Measurements from ENCODE around the gene SYNDIG1L. TPM values are rescaled to one million over a fixed set of nuclear protein-coding genes. Genes with fewer than 3 reads are reported as not detected.
A peak's percentile ranks its signal among the peaks of the same experiment; 100 is the strongest.

The SYNDIG1L gene
- total and polyA plus RNA-seq, 2 of the 8 experiments (the other 6 are each of a cell fraction or from before 2014, with no cell fraction given) = 3.0 to 3.2 TPM

- Histone ChIP-seq H2AFZ (ENCODE audit: low read length) (no peak overlapping the region), H3K23me2 (ENCODE audit: low read depth, low read length) (peaks cover 2% of the 10 kb centered on the region; the same call in 1 of the 2 replicates), H3K23ac (ENCODE audit: insufficient read length) (no peak overlapping the region), H3K9me3 (ENCODE audit: insufficient read depth in 2 of 2, low read depth in 1 of 2, low read length in 1 of 2) (no peaks in the 10 kb centered on the region), H2BK20ac (ENCODE audit: low read length) (no peak overlapping the region), H4K5ac (ENCODE audit: insufficient read length, low read depth, low read length) (no peak overlapping the region), H2BK15ac (ENCODE audit: low read length) (peak overlapping the region; percentile 23; the same call in 1 of the 2 replicates), H4K20me1 (replicated peaks in 1 of 2; ENCODE audit: control insufficient read depth in 1 of 2, insufficient read depth in 2 of 2, low read length in 2 of 2) (no peaks in the 10 kb centered on the region), H2BK120ac (replicated peaks; ENCODE audit: low read depth, low read length) (peak overlapping the region; percentile 48), H3K4me1 (replicated peaks in 1 of 4; ENCODE audit: control insufficient read depth in 3 of 4, insufficient read depth in 4 of 4, low read length in 3 of 4) (peaks cover 3 to 34% (median 25%) of the 10 kb centered on the region in 4 experiments), H3K4me3 (ENCODE audit: extremely low read depth in 1 of 4, insufficient read depth in 2 of 4, low read depth in 3 of 4, low read length in 4 of 4) (no peak overlapping the region), H3K4ac (replicated peaks; ENCODE audit: insufficient read length, low read depth, low read length) (no peak overlapping the region), H4K91ac (replicated peaks; ENCODE audit: insufficient read length, low read length) (no peak overlapping the region), H3K79me2 (ENCODE audit: control insufficient read depth in 1 of 2, insufficient read depth in 2 of 2, low read length in 2 of 2) (no peaks in the 10 kb centered on the region), H2BK12ac (ENCODE audit: low read depth, low read length) (peak overlapping the region; percentile 64; the same call in 1 of the 2 replicates), H2BK5ac (ENCODE audit: low read depth, low read length) (peak overlapping the region; percentile 86; the same call in 1 of the 2 replicates), H4K8ac (ENCODE audit: extremely low read depth, insufficient read depth, low read length) (no peak overlapping the region), H3K79me1 (ENCODE audit: low read depth, low read length) (no peaks in the 10 kb centered on the region), H2AK5ac (ENCODE audit: low read depth, low read length) (no peak overlapping the region), H3K9ac (replicated peaks in 1 of 4; ENCODE audit: extremely low read depth in 1 of 4, low read depth in 3 of 4, low read length in 3 of 4) (0 out of 7 replicates have a peak overlapping the region, but pooled peaks of 1 of the 4 experiments have one; percentile 2), H3K56ac (replicated peaks; ENCODE audit: insufficient read length, low read depth, low read length) (no peak overlapping the region), H3K14ac (ENCODE audit: insufficient read length) (no peak overlapping the region), H3K27me3 (replicated peaks in 1 of 4; ENCODE audit: control insufficient read depth in 3 of 4, extremely low read depth in 1 of 4, insufficient read depth in 3 of 4, low read length in 3 of 4) (no peaks in the 10 kb centered on the region), H3K27ac (ENCODE audit: low read depth, low read length) (no peak overlapping the region; the same call in 1 of the 2 replicates), H3K18ac (ENCODE audit: extremely low read depth, low read length) (no peak overlapping the region), H3K36me3 (ENCODE audit: control insufficient read depth in 2 of 4, insufficient read depth in 4 of 4, low read length in 3 of 4) (no peaks in the 10 kb centered on the region), H3K4me2 (ENCODE audit: insufficient read depth in 1 of 2, low read depth in 2 of 2, low read length in 2 of 2) (0 out of 4 replicates have a peak overlapping the region, but pooled peaks of 1 of the 2 experiments have one; percentile 19)
- WGBS, 2 experiments (ENCODE audit: extremely low coverage in 1 of 2, insufficient coverage in 1 of 2, insufficient read length in 1 of 2, insufficient replicate concordance in 2 of 2, low coverage in 1 of 2, low lambda C conversion rate in 2 of 2, missing lambda C conversion rate in 1 of 2) = 56% methylated on average over 7 of the region's 8 CpGs; no CpG with 5 or more reads in 1 of the 2 experiments
- POLR2A ChIA-PET (ENCODE audit: partially characterized antibody) = interaction anchor here (0.8 to 1.4 kb wide), 4 partner anchors 9 to 53 kb away, joined by 3 read pairs; partner anchors contain the start of gene VRTN
- CTCF ChIA-PET (ENCODE audit: partially characterized antibody) = interaction anchor here (0.8 to 3.8 kb wide), 19 partner anchors 8 to 120 kb away, joined by 3 to 29 read pairs (median 5); partner anchors contain the start of genes SYNDIG1L and VRTN
- FAIRE-seq (no peak), DNase-seq (ENCODE audit: low read depth in 1 of 2, low spot score in 2 of 2) (no peak)
- TF ChIP-seq KDM1A (IDR thresholded peaks at IDR 0.05; ENCODE audit: borderline replicate concordance, low read length) (peak; percentile 97; the same call in 1 of the 2 replicates), ZNF274 (IDR thresholded peaks at IDR 0.05; ENCODE audit: borderline replicate concordance, extremely low read depth, low read length) (no peak), FOSL1 (IDR thresholded peaks at IDR 0.05; ENCODE audit: insufficient read depth, low read depth, low read length) (no peak), HDAC2 (IDR thresholded peaks at IDR 0.05; ENCODE audit: borderline replicate concordance in 1 of 2, low read depth in 2 of 2, low read length in 2 of 2) (peak in 1 of 2 experiments; percentile 96; a peak in 2 of 4 replicates)
Measured at GRCh38 chr14:74400919-74401503, 25.0 kb downstream of the SYNDIG1L start.

Data from H1 (cell line).